HepG2 (cell line): ENCODE data around the gene PPARA. TPM values are rescaled to one million over a fixed set of nuclear protein-coding genes. Genes with fewer than 3 reads are reported as not detected.

Source experiments
- ATAC-seq: fragments of 200-7000 bp; cut with Tn5 transposase; 3 replicates; pipeline ENCODE4 v1.9.1; 2020; ENCODE audit warnings: mild to moderate bottlenecking, moderate library complexity
- BruUV-seq: library from RNA; stranded (reverse); fragments of 400-500 nt; replicated peaks from 2 replicates; lab custom pipeline; 2021; lab: Mats Ljungman, UMichigan
- CTCF ChIA-PET: fragments of 300-600 bp; formaldehyde crosslinking; extraction: SDS; loops from one replicate; lab custom pipeline; 2021; ENCODE audit warnings: low total read pairs, inconsistent platforms, low intra/inter-chr PET ratio; lab: Yijun Ruan, JAX
- POLR2A ChIA-PET: fragments of 350-600 bp; sonication (Branson Sonifier 250); formaldehyde crosslinking; loops from one replicate; lab custom pipeline; 2020; ENCODE audit warnings: antibody characterized with exemption, inconsistent platforms; lab: Yijun Ruan, JAX
- DNase-seq: peaks from one replicate; pipeline ENCODE4 v3.0.0-alpha.2; 2015; ENCODE audit warnings: low spot score
- FAIRE-seq: peaks from 3 replicates; lab custom pipeline; 2011; peaks lifted over from hg19 to GRCh38; lab: Jason Lieb, UNC
- H2AFZ ChIP-seq: one replicate; pipeline ENCODE4 v1.6.1; 2011; ENCODE audit warnings: low read length, inconsistent platforms
- H3K27ac ChIP-seq: fragments of 300-600 bp; 3 replicates; pipeline ENCODE4 v1.8.0; 2011; ENCODE audit warnings: mixed run types, mild to moderate bottlenecking, mixed read lengths, low read length, inconsistent platforms; ENCODE audit not compliant: insufficient read depth; ENCODE audit errors: extremely low read length
- H3K27me3 ChIP-seq, 2 experiments: fragments of 200-600 bp in 1 of 2; 2 replicates in 1 of 2; 3 replicates in 1 of 2; pipeline versions ENCODE4 v1.6.0 to v1.8.0; 2011; ENCODE audit warnings: low read length in 2 of 2, mild to moderate bottlenecking in 2 of 2, moderate library complexity in 2 of 2, inconsistent platforms in 1 of 2; ENCODE audit not compliant: insufficient read depth in 2 of 2, control insufficient read depth in 1 of 2
- H3K36me3 ChIP-seq, 2 experiments: fragments of 200-600 bp in 1 of 2; replicated peaks in 1 of 2; 2 replicates in 1 of 2; 3 replicates in 1 of 2; pipeline versions ENCODE4 v1.5.1 to v1.8.0; 2011; ENCODE audit warnings: low read length in 2 of 2, inconsistent platforms in 1 of 2; ENCODE audit not compliant: insufficient read depth in 2 of 2, control insufficient read depth in 1 of 2
- H3K4me1 ChIP-seq: 2 replicates; pipeline ENCODE4 v1.5.1; 2012; ENCODE audit warnings: low read length, inconsistent platforms; ENCODE audit not compliant: insufficient read depth
- H3K4me2 ChIP-seq: 2 replicates; pipeline ENCODE4 v1.6.0; 2011; ENCODE audit warnings: low read depth, low read length, inconsistent platforms
- H3K4me3 ChIP-seq, 3 experiments: fragments of 200-600 bp in 1 of 3; sonication (generic), shearing (Covaris generic) in 1 of 3; replicated peaks in 1 of 3; 2 replicates each; pipeline ENCODE4 v1.5.1; 2011 to 2016; ENCODE audit warnings: low read length in 3 of 3, inconsistent platforms in 2 of 3, low read depth in 2 of 3, mild to moderate bottlenecking in 2 of 3, control low read depth in 1 of 3, mixed read lengths in 1 of 3; ENCODE audit not compliant: insufficient read depth in 1 of 3
- H3K79me2 ChIP-seq: one replicate; pipeline ENCODE4 v1.6.1; 2011; ENCODE audit warnings: low read length, inconsistent platforms; ENCODE audit not compliant: insufficient read depth
- H3K9ac ChIP-seq: 2 replicates; pipeline ENCODE4 v1.6.0; 2011; ENCODE audit warnings: mild to moderate bottlenecking, low read depth, low read length, inconsistent platforms; ENCODE audit not compliant: insufficient read depth
- H3K9me3 ChIP-seq: 2 replicates; pipeline ENCODE4 v1.5.1; 2012; ENCODE audit warnings: mild to moderate bottlenecking, low read length
- H4K20me1 ChIP-seq: 2 replicates; pipeline ENCODE4 v1.6.0; 2011; ENCODE audit warnings: inconsistent platforms, mild to moderate bottlenecking, low read length, moderate library complexity; ENCODE audit not compliant: insufficient read depth
- HNRNPL ChIP-seq: fragments of 200-400 bp; formaldehyde crosslinking; IDR thresholded peaks from 2 replicates; pipeline ENCODE4 v1.6.1; 2017; ENCODE audit warnings: mild to moderate bottlenecking, low read depth, low read length
- KLF13 ChIP-seq: sonication (generic); formaldehyde crosslinking; IDR thresholded peaks from 2 replicates; pipeline ENCODE4 v1.4.0; 2020; ENCODE audit warnings: mild to moderate bottlenecking, missing genetic modification reagents
- MAX ChIP-seq: IDR thresholded peaks from 2 replicates; pipeline ENCODE4 v1.6.1; 2012; ENCODE audit warnings: inconsistent platforms
- MXI1 ChIP-seq: IDR thresholded peaks from 3 replicates; pipeline ENCODE4 v1.6.1; 2012; ENCODE audit warnings: low read depth, low read length, inconsistent platforms, borderline replicate concordance
- SALL1 ChIP-seq: sonication (generic); formaldehyde crosslinking; IDR thresholded peaks from 2 replicates; pipeline ENCODE4 v1.8.0; 2022; ENCODE audit warnings: mild to moderate bottlenecking, missing genetic modification reagents
- SP4 ChIP-seq: sonication (generic); formaldehyde crosslinking; IDR thresholded peaks from 2 replicates; pipeline ENCODE4 v1.8.1; 2023; ENCODE audit warnings: mild to moderate bottlenecking, missing genetic modification reagents
- ZBTB14 ChIP-seq: sonication (generic); formaldehyde crosslinking; IDR thresholded peaks from 2 replicates; pipeline ENCODE4 v1.4.0; 2020; ENCODE audit warnings: missing genetic modification reagents
- ZNF646 ChIP-seq: sonication (generic); formaldehyde crosslinking; IDR thresholded peaks from 2 replicates; pipeline ENCODE4 v1.9.0; 2021; ENCODE audit warnings: mild to moderate bottlenecking, missing genetic modification reagents
- WGBS: methylation state at CpG from one replicate; pipeline ENCODE4 v1.1.6; 2017; ENCODE audit warnings: low lambda C conversion rate; 5-methylcytosine and 5-hydroxymethylcytosine counted together
- in situ Hi-C: cut with HindIII; loops from 2 replicates; pipeline ENCODE4 v1.10.0; 2017; ENCODE audit warnings: low pct_unique_long_range_greater_than_20kb; ENCODE audit not compliant: extremely low pct_ligation_motif_present
- intact Hi-C: fragments of 100-400 bp; cut with micrococcal nuclease; formaldehyde crosslinking; loops from one replicate; pipeline ENCODE4 v1.10.0; 2022; ENCODE audit not compliant: unreplicated experiment
- polyA plus RNA-seq, 8 experiments: library from polyadenylated mRNA; depleted of rRNA in 3 of 8; stranded (reverse) in 7 of 8; unstranded in 1 of 8; fragments of >200 nt; fragmentation: Illumina TruSeq in 4 of 8; extraction: Trizol in 4 of 8; gene quantifications; 2 replicates each; pipeline versions ENCODE4 v1.2.1 to v1.2.3, GENCODE V29; 2011 to 2016; ENCODE audit warnings: low read depth in 4 of 8, missing spikeins in 1 of 8, mixed read lengths in 1 of 8; ENCODE audit not compliant: insufficient read depth in 1 of 8
- total RNA-seq, 5 experiments: library from RNA; depleted of rRNA; stranded (reverse); fragments of >200 nt; fragmentation: Illumina TruSeq; extraction: Trizol; gene quantifications; 2 replicates each; pipeline ENCODE4 v1.2.3, GENCODE V29; 2016; ENCODE audit warnings: low read depth in 1 of 5
- TF ChIP-seq, protein P1 (sequence below): sonication (generic); formaldehyde crosslinking; IDR thresholded peaks from 2 replicates; pipeline ENCODE4 v1.9.0; 2022; ENCODE audit warnings: missing genetic modification reagents, mild to moderate bottlenecking, borderline replicate concordance
- TF ChIP-seq, protein P2 (sequence below): fragments of 450-650 bp; IDR thresholded peaks from 2 replicates; pipeline ENCODE4 v1.6.1; 2017

Gene PPARA
- total and polyA plus RNA-seq, 2 of the 13 experiments (the other 11 are each of a cell fraction or from before 2014, with no cell fraction given): 18.2 to 24.7 TPM

- POLR2A ChIA-PET: interaction anchor here (1.0 to 5.6 kb wide), 3 partner anchors 12 to 141 kb away, joined by 3 to 54 read pairs (median 16); partner anchors contain the start of gene TTC38
- CTCF ChIA-PET: no interaction called here
- ATAC-seq: no peak
- 0 out of 2 replicates have a peak, but pooled peaks have one; percentile 14 for TF ChIP-seq SP4 (CRISPR knock-in tag)
- peak; percentile 34; the same call in 1 of the 2 replicates for TF ChIP-seq ZNF646
- TF ChIP-seq KLF13: 0 out of 2 replicates have a peak, but pooled peaks have one; percentile 67
- no peak for TF ChIP-seq ZBTB14 (CRISPR knock-in tag)
- 0 out of 2 replicates have a peak, but pooled peaks have one; percentile 45 for TF ChIP-seq MAX
- 0 out of 2 replicates have a peak, but pooled peaks have one; percentile 2 for TF ChIP-seq SALL1 (CRISPR knock-in tag)
- no peak for TF ChIP-seq HNRNPL
- TF ChIP-seq, protein P1, sequence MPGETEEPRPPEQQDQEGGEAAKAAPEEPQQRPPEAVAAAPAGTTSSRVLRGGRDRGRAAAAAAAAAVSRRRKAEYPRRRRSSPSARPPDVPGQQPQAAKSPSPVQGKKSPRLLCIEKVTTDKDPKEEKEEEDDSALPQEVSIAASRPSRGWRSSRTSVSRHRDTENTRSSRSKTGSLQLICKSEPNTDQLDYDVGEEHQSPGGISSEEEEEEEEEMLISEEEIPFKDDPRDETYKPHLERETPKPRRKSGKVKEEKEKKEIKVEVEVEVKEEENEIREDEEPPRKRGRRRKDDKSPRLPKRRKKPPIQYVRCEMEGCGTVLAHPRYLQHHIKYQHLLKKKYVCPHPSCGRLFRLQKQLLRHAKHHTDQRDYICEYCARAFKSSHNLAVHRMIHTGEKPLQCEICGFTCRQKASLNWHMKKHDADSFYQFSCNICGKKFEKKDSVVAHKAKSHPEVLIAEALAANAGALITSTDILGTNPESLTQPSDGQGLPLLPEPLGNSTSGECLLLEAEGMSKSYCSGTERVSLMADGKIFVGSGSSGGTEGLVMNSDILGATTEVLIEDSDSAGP (CRISPR knock-in tag): 0 out of 2 replicates have a peak, but pooled peaks have one; percentile 13
- TF ChIP-seq MXI1: 0 out of 3 replicates have a peak, but pooled peaks have one; percentile 53
- TF ChIP-seq, protein P2, sequence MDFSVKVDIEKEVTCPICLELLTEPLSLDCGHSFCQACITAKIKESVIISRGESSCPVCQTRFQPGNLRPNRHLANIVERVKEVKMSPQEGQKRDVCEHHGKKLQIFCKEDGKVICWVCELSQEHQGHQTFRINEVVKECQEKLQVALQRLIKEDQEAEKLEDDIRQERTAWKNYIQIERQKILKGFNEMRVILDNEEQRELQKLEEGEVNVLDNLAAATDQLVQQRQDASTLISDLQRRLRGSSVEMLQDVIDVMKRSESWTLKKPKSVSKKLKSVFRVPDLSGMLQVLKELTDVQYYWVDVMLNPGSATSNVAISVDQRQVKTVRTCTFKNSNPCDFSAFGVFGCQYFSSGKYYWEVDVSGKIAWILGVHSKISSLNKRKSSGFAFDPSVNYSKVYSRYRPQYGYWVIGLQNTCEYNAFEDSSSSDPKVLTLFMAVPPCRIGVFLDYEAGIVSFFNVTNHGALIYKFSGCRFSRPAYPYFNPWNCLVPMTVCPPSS: no peak
Measured at GRCh38 chr22:46135611-46136485, 14.5 kb upstream of the PPARA start.

More at GRCh38 chr22:46135611-46136485, 14.5 kb upstream of the PPARA start:
- Histone ChIP-seq H2AFZ (no peak overlapping the region), H3K4me2 (peak overlapping the region; percentile 57), H3K36me3 (no peaks in the 10 kb centered on the region), H3K9me3 (no peaks in the 10 kb centered on the region), H4K20me1 (no peaks in the 10 kb centered on the region), H3K4me3 (peak overlapping the region in 2 of 3 experiments; percentile 21 to 39; a peak in 2 of 6 replicates), H3K27me3 (no peaks in the 10 kb centered on the region; a peak in 2 of 5 replicates), H3K79me2 (no peaks in the 10 kb centered on the region), H3K27ac (no peak overlapping the region), H3K4me1 (peaks cover 92% of the 10 kb centered on the region), H3K9ac (no peak overlapping the region)
- no TSS peak for BruUV-seq
- intact Hi-C loops (no loop called here), in situ Hi-C loops (loop anchor here (25.0 kb wide), 1 partner anchor 401 kb away; the partner anchor contains the start of gene CELSR1)
- WGBS: 28% methylated on average over 26 of the region's 26 CpGs
- no peak for DNase-seq
- peak; percentile 36 for FAIRE-seq
